K562 treated with DMSO at 1 percent for 24 hours (cell line): Measurements from ENCODE around the gene RPL21. TPM values are rescaled to one million over a fixed set of nuclear protein-coding genes. Genes with fewer than 3 reads are reported as not detected.

Experiments used
- total RNA-seq: library from RNA; unstranded; fragments of 300-600 nt; gene quantifications from 2 replicates; pipeline ENCODE4 v1.2.3, GENCODE V29; 2022; ENCODE audit warnings: low read depth; ENCODE audit not compliant: insufficient read depth

The RPL21 gene
- 1,322 and 1,326 TPM in 2 replicates for total RNA-seq

DNA sequence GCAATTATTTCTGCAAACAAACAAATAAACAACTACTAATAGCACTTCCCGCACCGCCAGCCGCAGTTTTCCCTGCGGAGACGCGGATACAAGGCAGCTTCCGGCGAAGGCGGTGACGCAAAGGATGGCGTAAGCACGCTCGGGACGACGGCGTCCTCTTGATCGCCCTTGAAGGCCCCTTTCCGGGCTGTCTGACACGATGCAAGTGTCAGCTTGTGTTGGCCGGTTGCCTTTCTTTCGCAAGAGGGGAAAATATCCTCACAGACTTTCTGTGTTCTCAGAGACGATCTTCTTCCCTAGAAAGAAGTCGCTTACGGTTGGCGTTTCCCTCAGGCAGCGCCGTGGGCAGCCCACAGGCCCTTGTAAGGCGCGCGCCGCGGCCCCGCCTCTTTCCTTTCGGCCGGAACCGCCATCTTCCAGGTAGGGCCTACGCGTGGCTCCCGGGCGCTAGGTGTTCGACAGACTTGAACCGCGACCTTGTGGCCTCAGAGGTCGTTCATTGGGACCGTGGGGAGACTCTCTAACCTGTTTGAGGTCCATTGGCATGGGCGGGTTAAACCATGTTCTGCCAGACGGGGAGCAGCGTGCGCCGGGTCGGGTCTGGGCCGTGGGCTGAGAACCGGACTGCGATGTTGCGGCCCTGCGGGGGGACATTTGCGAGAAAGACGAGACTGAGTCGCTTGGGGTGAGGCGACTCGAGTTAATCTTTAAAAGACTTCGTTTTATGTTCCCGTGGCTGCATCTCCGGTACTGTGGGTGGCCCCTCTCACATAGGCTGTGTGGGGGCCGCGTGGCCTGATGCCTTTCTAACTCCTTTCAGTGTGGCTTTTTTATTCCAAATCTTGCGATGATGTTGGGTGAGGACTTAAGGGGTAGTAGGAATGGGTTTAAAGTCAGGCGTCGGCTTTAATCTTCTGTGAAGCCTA lies at the start of gene RPL21:
TSS of gene RPL21 (plus strand) at position 393 of the 926 bp plus-strand sequence. CDS start 2,219 bp downstream, outside the sequence.

DNA sequence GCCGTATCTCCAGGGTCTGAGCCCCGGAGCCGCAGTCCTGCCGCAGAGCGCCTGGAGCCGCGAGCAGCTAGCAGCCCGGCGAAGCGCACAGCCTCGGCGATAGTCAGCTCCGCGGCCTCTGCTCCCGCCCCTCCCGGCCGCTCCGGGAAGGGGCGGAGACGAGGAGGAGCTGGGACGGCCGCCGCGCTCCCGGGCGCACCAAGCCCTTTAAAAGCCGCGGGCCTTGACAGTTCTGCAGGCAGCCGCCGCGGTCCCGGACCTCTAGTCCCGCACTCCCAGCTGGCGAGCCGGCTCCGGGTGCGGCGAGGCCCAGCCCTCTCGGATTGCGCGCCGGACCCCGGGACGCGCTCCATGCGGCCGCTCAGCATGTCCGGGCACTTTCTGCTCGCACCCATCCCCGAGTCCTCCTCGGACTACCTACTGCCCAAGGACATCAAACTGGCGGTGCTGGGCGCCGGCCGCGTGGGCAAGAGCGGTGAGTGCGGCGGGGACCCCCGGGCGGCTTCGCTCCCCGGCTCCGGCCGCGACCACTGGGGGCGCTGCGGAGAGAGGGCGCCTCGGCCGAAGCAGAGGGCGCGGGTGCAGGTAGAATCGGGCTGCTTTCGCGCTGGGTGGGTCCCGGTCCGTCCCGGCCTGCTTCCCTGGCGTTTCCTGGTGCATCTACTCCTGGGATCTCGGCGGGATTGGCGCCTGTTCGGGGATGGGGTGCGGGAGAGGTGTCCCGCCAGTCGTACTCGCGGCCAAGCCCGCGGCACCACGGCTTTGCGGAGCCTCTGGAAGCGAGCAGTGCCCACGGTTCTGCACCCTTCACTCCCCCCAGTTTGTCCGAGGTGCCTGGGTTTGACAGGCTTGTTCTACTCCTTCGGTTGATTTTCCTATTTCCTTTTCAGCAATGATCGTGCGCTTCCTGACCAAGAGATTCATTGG lies 19.5 kb downstream of the RPL21 start, which contains the start of gene RASL11A:
TSS of gene RASL11A (plus strand) at position 237 of the 927 bp plus-strand sequence. CDS start at position 352, 115 bp downstream.

Other genes with a start within 250 kb of the RPL21 start
- gene USP12, start 79.7 kb upstream of the RPL21 start, total RNA-seq: 7.9 and 9.9 TPM in 2 replicates
- gene RASL11A, start 19.3 kb downstream of the RPL21 start, total RNA-seq: 0.60 and 2.0 TPM in 2 replicates
- 77.5 and 80.1 TPM in 2 replicates for gene GTF3A, start 173.1 kb downstream of the RPL21 start, total RNA-seq
- 23.4 and 26.9 TPM in 2 replicates for gene MTIF3, start 199.0 kb downstream of the RPL21 start, total RNA-seq